Measurements from ENCODE around the gene MAPKAP1.
"Not testable (repeated sequence)": the region's sequence is repeated elsewhere in the genome, so short reads cannot be mapped to it uniquely, and the experiment has no call there.

MAPKAP1 gene

GRCh38 chr9:125407974-125408900, 298.8 kb downstream of the MAPKAP1 start:
- Histone ChIP-seq H3K36me3 (ENCODE audit: control insufficient read depth in 1 of 2, insufficient read depth in 2 of 2, low read length in 2 of 2) (no peaks in the 10 kb centered on the region), H3K4me1 (ENCODE audit: control insufficient read depth in 1 of 2, insufficient read depth in 2 of 2, low read length in 2 of 2) (peaks cover 0 to 4% of the 10 kb centered on the region in 2 donors), H3K27me3 (ENCODE audit: low read depth, low read length) (peaks cover 4% of the 10 kb centered on the region), H3K27ac (ENCODE audit: low read length) (no peak overlapping the region), H3K4me3 (ENCODE audit: low read depth in 1 of 2, low read length in 2 of 2) (peak overlapping the region in 1 of 2 donors; percentile 86), H3K9me3 (ENCODE audit: control insufficient read depth in 1 of 2, low read length in 2 of 2) (no peaks in the 10 kb centered on the region)

GRCh38 chr9:125407432-125407973, 299.5 kb downstream of the MAPKAP1 start:
- no peaks in the 10 kb centered on the region for H3K36me3 ChIP-seq (ENCODE audit: control insufficient read depth in 1 of 2, insufficient read depth in 2 of 2, low read length in 2 of 2)
- H3K4me1 ChIP-seq (ENCODE audit: control insufficient read depth in 1 of 2, insufficient read depth in 2 of 2, low read length in 2 of 2) = peaks cover 0 to 4% of the 10 kb centered on the region in 2 donors
- H3K27me3 ChIP-seq (ENCODE audit: low read depth, low read length) = peaks cover 4% of the 10 kb centered on the region
- H3K4me3 ChIP-seq (ENCODE audit: low read depth in 1 of 2, low read length in 2 of 2) = peak overlapping the region in 1 of 2 donors; percentile 86
- no peaks in the 10 kb centered on the region for H3K9me3 ChIP-seq (ENCODE audit: control insufficient read depth in 1 of 2, low read length in 2 of 2)
- no peak overlapping the region for H3K27ac ChIP-seq (ENCODE audit: low read length)

GRCh38 chr9:125406810-125407087, 300.3 kb downstream of the MAPKAP1 start:
- Histone ChIP-seq H3K4me1 (ENCODE audit: control insufficient read depth in 1 of 2, insufficient read depth in 2 of 2, low read length in 2 of 2) (peaks cover 0 to 4% of the 10 kb centered on the region in 2 donors), H3K27me3 (ENCODE audit: low read depth, low read length) (peaks cover 4% of the 10 kb centered on the region), H3K4me3 (ENCODE audit: low read depth in 1 of 2, low read length in 2 of 2) (no peak overlapping the region), H3K9me3 (ENCODE audit: control insufficient read depth in 1 of 2, low read length in 2 of 2) (no peaks in the 10 kb centered on the region), H3K36me3 (ENCODE audit: control insufficient read depth in 1 of 2, insufficient read depth in 2 of 2, low read length in 2 of 2) (no peaks in the 10 kb centered on the region), H3K27ac (ENCODE audit: low read length) (no peak overlapping the region)

- Histone ChIP-seq H3K36me3 (ENCODE audit: control insufficient read depth in 1 of 2, insufficient read depth in 2 of 2, low read length in 2 of 2) (no peaks in the 10 kb centered on the region), H3K4me1 (ENCODE audit: control insufficient read depth in 1 of 2, insufficient read depth in 2 of 2, low read length in 2 of 2) (peaks cover 0 to 4% of the 10 kb centered on the region in 2 donors), H3K27me3 (ENCODE audit: low read depth, low read length) (peaks cover 4% of the 10 kb centered on the region), H3K4me3 (ENCODE audit: low read depth in 1 of 2, low read length in 2 of 2) (no peak overlapping the region), H3K9me3 (ENCODE audit: control insufficient read depth in 1 of 2, low read length in 2 of 2) (no peaks in the 10 kb centered on the region), H3K27ac (ENCODE audit: low read length) (no peak overlapping the region)
These were observed 300.8 kb downstream of the MAPKAP1 start for GRCh38 chr9:125405938-125406809.

- H3K9me3 ChIP-seq (ENCODE audit: control insufficient read depth in 1 of 2, low read length in 2 of 2) = no peaks in the 10 kb centered on the region
- H3K27ac ChIP-seq (ENCODE audit: low read length) = no peak overlapping the region
- no peaks in the 10 kb centered on the region for H3K36me3 ChIP-seq (ENCODE audit: control insufficient read depth in 1 of 2, insufficient read depth in 2 of 2, low read length in 2 of 2)
- peaks cover 4% of the 10 kb centered on the region for H3K27me3 ChIP-seq (ENCODE audit: low read depth, low read length)
- no peak overlapping the region for H3K4me3 ChIP-seq (ENCODE audit: low read depth in 1 of 2, low read length in 2 of 2)
- H3K4me1 ChIP-seq (ENCODE audit: control insufficient read depth in 1 of 2, insufficient read depth in 2 of 2, low read length in 2 of 2) = peaks cover 0 to 4% of the 10 kb centered on the region in 2 donors
These were observed 302.3 kb downstream of the MAPKAP1 start for GRCh38 chr9:125404733-125405132.

GRCh38 chr9:125400725-125401716, 306.0 kb downstream of the MAPKAP1 start:
- no peaks in the 10 kb centered on the region for H3K9me3 ChIP-seq (ENCODE audit: control insufficient read depth in 1 of 2, low read length in 2 of 2)
- no peak overlapping the region for H3K4me3 ChIP-seq (ENCODE audit: low read depth in 1 of 2, low read length in 2 of 2)
- no peaks in the 10 kb centered on the region for H3K36me3 ChIP-seq (ENCODE audit: control insufficient read depth in 1 of 2, insufficient read depth in 2 of 2, low read length in 2 of 2)
- no peaks in the 10 kb centered on the region for H3K4me1 ChIP-seq (ENCODE audit: control insufficient read depth in 1 of 2, insufficient read depth in 2 of 2, low read length in 2 of 2)
- H3K27me3 ChIP-seq (ENCODE audit: low read depth, low read length) = no peaks in the 10 kb centered on the region
- H3K27ac ChIP-seq (ENCODE audit: low read length) = no peak overlapping the region

GRCh38 chr9:125400232-125400631, 306.8 kb downstream of the MAPKAP1 start:
- H3K9me3 ChIP-seq (ENCODE audit: control insufficient read depth in 1 of 2, low read length in 2 of 2); H3K4me1 ChIP-seq (ENCODE audit: control insufficient read depth in 1 of 2, insufficient read depth in 2 of 2, low read length in 2 of 2); H3K27me3 ChIP-seq (ENCODE audit: low read depth, low read length); H3K36me3 ChIP-seq (ENCODE audit: control insufficient read depth in 1 of 2, insufficient read depth in 2 of 2, low read length in 2 of 2); H3K4me3 ChIP-seq (ENCODE audit: low read depth in 1 of 2, low read length in 2 of 2); H3K27ac ChIP-seq (ENCODE audit: low read length): not testable (repeated sequence)

GRCh38 chr9:125399666-125400065, 307.3 kb downstream of the MAPKAP1 start:
- Histone ChIP-seq H3K27me3 (ENCODE audit: low read depth, low read length) (no peaks in the 10 kb centered on the region), H3K4me3 (ENCODE audit: low read depth in 1 of 2, low read length in 2 of 2) (no peak overlapping the region), H3K27ac (ENCODE audit: low read length) (no peak overlapping the region), H3K36me3 (ENCODE audit: control insufficient read depth in 1 of 2, insufficient read depth in 2 of 2, low read length in 2 of 2) (no peaks in the 10 kb centered on the region), H3K4me1 (ENCODE audit: control insufficient read depth in 1 of 2, insufficient read depth in 2 of 2, low read length in 2 of 2) (no peaks in the 10 kb centered on the region), H3K9me3 (ENCODE audit: control insufficient read depth in 1 of 2, low read length in 2 of 2) (no peaks in the 10 kb centered on the region)

- Histone ChIP-seq H3K27ac (ENCODE audit: low read length) (no peak overlapping the region), H3K9me3 (ENCODE audit: control insufficient read depth in 1 of 2, low read length in 2 of 2) (no peaks in the 10 kb centered on the region), H3K4me1 (ENCODE audit: control insufficient read depth in 1 of 2, insufficient read depth in 2 of 2, low read length in 2 of 2) (no peaks in the 10 kb centered on the region), H3K4me3 (ENCODE audit: low read depth in 1 of 2, low read length in 2 of 2) (no peak overlapping the region), H3K27me3 (ENCODE audit: low read depth, low read length) (no peaks in the 10 kb centered on the region), H3K36me3 (ENCODE audit: control insufficient read depth in 1 of 2, insufficient read depth in 2 of 2, low read length in 2 of 2) (no peaks in the 10 kb centered on the region)
These were observed 307.8 kb downstream of the MAPKAP1 start for GRCh38 chr9:125399165-125399564.

GRCh38 chr9:125398243-125398642, 308.8 kb downstream of the MAPKAP1 start:
- no peaks in the 10 kb centered on the region for H3K4me1 ChIP-seq (ENCODE audit: control insufficient read depth in 1 of 2, insufficient read depth in 2 of 2, low read length in 2 of 2)
- H3K4me3 ChIP-seq (ENCODE audit: low read depth in 1 of 2, low read length in 2 of 2) = no peak overlapping the region
- H3K36me3 ChIP-seq (ENCODE audit: control insufficient read depth in 1 of 2, insufficient read depth in 2 of 2, low read length in 2 of 2) = no peaks in the 10 kb centered on the region
- no peaks in the 10 kb centered on the region for H3K9me3 ChIP-seq (ENCODE audit: control insufficient read depth in 1 of 2, low read length in 2 of 2)
- H3K27ac ChIP-seq (ENCODE audit: low read length) = no peak overlapping the region
- H3K27me3 ChIP-seq (ENCODE audit: low read depth, low read length) = no peaks in the 10 kb centered on the region
